OCI-LY7 (cell line): ENCODE results near the gene RPL32.

Experiments
- EZH2phosphoT487 ChIP-seq: fragments of 200-600 bp; sonication (generic); IDR thresholded peaks from 2 replicates; pipeline ENCODE4 v1.6.1; 2018; ENCODE audit warnings: low read depth, borderline replicate concordance, mild to moderate bottlenecking, mixed run types, antibody characterized with exemption, low read length, moderate library complexity, mixed read lengths
- TF ChIP-seq, protein P1 (sequence below): fragments of 200-600 bp; sonication (generic); conservative IDR thresholded peaks from 2 replicates; pipeline ENCODE4 v1.5.1; 2014; ENCODE audit warnings: mild to moderate bottlenecking, antibody characterized with exemption, low read length, moderate library complexity, mixed read lengths

DNA sequence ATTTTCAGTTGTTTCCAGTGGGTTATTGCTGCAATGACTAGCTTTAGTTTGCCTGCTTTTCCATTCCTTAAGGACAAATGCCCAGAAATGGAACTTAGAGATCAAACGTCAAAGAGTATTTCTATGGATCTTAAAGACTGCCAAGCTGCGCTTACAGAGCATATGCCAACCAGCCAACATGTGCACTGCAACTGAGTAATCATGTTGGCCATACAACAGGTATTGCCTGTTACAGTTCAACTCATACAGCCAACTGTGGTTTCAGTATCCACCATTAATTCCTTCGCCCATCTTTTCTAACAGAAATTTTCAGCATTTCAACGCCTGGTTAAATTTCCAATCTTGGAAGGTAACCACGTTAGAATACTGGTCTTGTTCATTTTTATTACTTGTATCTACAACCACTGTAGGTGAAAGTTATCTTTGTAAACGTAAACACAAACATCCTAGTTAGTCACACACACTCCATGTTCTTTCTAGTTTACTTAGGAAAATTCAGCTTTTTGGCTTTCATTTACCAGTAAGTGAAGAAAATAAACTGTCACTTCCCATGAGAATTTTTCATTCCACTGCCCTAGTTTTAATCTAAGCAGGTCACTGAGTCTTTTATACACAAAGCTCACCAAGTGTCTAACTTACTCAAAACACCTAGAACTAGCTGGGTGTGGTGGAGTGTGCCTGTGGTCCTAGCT is 3.9 kb downstream of the RPL32 start:
- TF ChIP-seq, protein P1, sequence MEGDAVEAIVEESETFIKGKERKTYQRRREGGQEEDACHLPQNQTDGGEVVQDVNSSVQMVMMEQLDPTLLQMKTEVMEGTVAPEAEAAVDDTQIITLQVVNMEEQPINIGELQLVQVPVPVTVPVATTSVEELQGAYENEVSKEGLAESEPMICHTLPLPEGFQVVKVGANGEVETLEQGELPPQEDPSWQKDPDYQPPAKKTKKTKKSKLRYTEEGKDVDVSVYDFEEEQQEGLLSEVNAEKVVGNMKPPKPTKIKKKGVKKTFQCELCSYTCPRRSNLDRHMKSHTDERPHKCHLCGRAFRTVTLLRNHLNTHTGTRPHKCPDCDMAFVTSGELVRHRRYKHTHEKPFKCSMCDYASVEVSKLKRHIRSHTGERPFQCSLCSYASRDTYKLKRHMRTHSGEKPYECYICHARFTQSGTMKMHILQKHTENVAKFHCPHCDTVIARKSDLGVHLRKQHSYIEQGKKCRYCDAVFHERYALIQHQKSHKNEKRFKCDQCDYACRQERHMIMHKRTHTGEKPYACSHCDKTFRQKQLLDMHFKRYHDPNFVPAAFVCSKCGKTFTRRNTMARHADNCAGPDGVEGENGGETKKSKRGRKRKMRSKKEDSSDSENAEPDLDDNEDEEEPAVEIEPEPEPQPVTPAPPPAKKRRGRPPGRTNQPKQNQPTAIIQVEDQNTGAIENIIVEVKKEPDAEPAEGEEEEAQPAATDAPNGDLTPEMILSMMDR, result no peak
- no peak for TF ChIP-seq EZH2phosphoT487
